ENCODE measurements around the gene OR10H2.
"Not testable (repeated sequence)": the region's sequence is repeated elsewhere in the genome, so short reads cannot be mapped to it uniquely, and the experiment has no call there.

Gene OR10H2, protein sequence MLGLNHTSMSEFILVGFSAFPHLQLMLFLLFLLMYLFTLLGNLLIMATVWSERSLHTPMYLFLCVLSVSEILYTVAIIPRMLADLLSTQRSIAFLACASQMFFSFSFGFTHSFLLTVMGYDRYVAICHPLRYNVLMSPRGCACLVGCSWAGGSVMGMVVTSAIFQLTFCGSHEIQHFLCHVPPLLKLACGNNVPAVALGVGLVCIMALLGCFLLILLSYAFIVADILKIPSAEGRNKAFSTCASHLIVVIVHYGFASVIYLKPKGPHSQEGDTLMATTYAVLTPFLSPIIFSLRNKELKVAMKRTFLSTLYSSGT

GRCh38 chr19:15727724-15728123 lies at the start of gene OR10H2:
Gene OR10H2 (plus strand): TSS chr19:15728024. CDS start chr19:15728044, 20 bp downstream.
- in situ Hi-C loops (cut with HindIII; ENCODE audit: low sequenced_read_pairs) = no loop called here

DNA sequence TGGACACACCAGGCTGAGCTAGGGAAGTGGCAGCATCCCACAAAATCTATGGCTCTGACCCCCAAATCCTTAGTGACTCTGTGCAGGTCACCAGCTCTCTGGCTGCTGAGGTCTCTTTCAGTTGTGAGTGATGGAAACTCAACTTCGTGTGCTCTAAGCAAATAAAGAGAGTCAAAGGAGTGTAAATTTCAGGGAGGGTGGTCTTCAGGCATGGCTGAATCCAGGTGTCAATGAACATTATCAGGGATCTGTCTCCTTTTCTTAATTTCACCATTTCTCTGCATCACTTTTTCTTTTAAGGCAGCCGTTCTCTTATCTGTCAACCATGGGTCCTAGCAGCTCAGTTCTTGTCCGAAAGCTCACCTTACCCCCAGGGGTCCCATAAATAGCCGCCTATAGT lies 48.7 kb upstream of the OR10H2 start:
- in situ Hi-C loops (cut with HindIII; ENCODE audit: low sequenced_read_pairs) = no loop called here

GRCh38 chr19:15679865-15680264 lies 48.0 kb upstream of the OR10H2 start:
- in situ Hi-C loops (cut with HindIII; ENCODE audit: low sequenced_read_pairs) = not testable (repeated sequence)

- in situ Hi-C loops (cut with HindIII; ENCODE audit: low sequenced_read_pairs) = no loop called here
These were observed 47.1 kb upstream of the OR10H2 start for GRCh38 chr19:15680478-15681322.

DNA sequence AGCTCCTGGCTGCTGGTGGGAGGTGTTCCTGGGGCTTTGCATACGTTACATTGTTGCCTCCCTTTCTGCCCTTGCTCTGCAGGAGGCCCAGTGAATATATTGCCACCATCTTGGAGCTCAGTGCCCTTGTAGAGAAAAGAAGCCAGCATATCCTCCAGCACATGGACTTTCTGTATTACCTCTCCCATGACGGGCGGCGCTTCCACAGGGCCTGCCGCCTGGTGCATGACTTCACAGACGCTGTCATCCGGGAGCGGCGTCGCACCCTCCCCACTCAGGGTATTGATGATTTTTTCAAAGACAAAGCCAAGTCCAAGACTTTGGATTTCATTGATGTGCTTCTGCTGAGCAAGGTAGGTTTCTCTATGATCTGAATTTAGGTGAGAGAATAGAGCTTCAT lies 44.4 kb upstream of the OR10H2 start:
- in situ Hi-C loops (cut with HindIII; ENCODE audit: low sequenced_read_pairs) = no loop called here

- in situ Hi-C loops (cut with HindIII; ENCODE audit: low sequenced_read_pairs) = loop anchor here (5.0 kb wide), 1 partner anchor 43 kb away; the partner anchor contains the start of gene CYP4F3
These were observed 43.0 kb upstream of the OR10H2 start for GRCh38 chr19:15684828-15685227.

- in situ Hi-C loops (cut with HindIII; ENCODE audit: low sequenced_read_pairs) = no loop called here
These were observed 31.1 kb upstream of the OR10H2 start for GRCh38 chr19:15696654-15697194.

DNA sequence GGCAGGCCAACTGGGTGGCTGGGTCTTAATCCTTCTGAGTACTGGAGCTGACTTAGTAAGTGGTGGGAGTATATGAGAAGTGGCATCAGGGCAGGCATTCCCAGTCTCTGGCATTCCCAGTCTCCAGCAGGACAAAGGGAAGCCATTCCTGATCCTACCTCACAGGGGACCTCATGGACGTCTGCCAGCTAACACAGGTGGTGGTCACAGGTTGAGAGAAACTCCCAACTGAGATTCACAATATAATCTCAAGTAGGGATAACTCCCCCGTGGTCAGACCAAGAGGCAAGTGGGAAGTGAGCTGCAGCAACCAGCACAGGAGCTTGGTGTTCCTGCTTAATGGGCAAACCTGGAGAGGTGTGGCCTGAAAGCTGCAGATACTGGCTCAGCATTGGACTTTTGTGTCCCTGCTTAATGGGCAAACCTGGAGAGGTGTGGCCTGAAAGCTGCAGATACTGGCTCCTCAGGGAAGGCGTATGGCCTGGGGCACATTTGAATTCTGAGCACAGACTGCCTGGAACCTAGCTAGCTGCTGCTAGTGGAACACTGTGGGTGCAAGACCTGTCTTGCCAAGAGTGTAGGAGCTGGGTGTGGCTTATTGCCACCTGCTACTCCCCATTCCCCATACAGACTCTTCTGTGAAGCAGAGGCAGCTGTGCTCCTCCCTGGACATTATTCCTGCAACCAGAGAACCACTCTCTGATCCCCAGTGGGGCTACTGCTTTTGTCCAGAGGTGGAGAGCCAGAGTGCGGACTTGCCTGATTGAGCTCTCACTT lies 25.9 kb upstream of the OR10H2 start:
- in situ Hi-C loops (cut with HindIII; ENCODE audit: low sequenced_read_pairs) = no loop called here

DNA sequence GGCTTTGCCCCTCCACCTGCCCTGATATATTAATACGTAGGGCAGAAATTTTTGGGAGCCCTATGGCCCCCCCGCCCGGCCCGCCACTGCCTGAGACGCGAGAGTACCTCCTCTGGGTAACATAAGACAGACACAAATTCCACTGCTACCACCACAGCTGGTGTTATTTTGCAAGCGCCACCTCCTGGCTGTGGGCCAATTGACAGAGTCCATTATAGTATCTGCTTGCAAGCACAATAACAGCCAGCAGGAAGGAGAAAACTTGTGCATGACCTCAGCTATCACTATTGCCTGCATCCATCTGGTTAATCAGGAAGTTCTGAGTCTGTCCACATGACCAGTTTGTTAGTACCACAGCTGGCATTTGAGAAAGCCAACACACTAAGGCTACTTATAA lies 25.3 kb upstream of the OR10H2 start:
- in situ Hi-C loops (cut with HindIII; ENCODE audit: low sequenced_read_pairs) = no loop called here

DNA sequence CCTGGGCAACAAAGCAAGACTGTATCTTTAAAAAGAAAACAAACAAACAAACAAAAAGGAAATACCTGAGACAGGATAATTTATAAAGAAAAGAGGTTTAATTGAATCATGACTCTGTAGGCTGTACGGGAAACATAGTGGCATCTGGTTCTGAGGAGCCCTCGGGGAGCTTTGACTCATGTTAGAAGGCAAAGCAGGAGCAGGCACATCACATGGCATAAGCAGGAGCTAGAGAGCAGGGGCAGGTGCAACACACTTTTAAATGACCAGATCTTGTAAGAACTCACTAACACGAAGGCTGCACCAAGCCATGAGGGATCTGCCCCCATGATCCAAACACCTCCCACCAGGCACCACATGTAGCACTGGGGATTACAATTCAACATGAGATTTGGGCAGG lies 13.2 kb upstream of the OR10H2 start:
- in situ Hi-C loops (cut with HindIII; ENCODE audit: low sequenced_read_pairs) = no loop called here

GRCh38 chr19:15715642-15716041 lies 12.2 kb upstream of the OR10H2 start:
- in situ Hi-C loops (cut with HindIII; ENCODE audit: low sequenced_read_pairs) = no loop called here

DNA sequence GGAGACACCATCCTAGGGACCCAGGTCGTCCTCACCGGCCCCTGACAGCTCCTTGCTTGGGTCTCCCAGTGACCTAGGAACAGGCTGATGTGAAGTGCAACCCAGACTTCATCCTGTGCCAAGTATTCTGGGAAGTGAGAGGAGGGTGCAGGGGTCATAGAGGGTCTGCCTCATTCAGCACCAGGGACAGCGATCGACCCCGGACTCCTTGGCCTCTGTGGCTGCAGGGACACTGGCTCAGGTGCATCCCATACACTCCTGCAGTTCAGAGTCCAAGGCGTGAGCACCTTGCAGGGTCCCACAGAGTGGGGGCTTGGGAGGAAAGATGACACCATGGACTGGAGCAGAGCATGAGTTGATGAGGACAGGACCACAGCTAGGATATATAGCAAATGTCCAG lies 10.0 kb upstream of the OR10H2 start:
- in situ Hi-C loops (cut with HindIII; ENCODE audit: low sequenced_read_pairs) = no loop called here

DNA sequence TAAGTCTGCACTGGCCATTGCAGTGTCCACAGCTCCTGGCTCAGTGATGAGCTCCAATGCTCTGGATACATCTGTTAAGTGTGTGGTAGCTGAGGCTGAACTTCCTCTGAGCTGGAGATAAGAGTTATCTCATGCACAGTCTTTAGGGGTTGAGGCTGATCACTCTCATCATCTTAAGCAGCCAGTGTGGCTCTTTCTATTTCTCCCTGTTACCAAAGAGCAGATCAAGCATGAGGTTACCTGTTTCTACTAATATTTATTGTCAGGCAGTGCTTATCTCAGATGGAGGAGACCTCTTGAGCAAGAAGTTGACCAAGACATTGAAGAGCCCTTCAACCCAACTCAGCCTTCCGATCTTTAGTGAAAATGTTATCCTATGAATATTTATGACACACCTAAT lies 6.6 kb upstream of the OR10H2 start:
- in situ Hi-C loops (cut with HindIII; ENCODE audit: low sequenced_read_pairs) = no loop called here

DNA sequence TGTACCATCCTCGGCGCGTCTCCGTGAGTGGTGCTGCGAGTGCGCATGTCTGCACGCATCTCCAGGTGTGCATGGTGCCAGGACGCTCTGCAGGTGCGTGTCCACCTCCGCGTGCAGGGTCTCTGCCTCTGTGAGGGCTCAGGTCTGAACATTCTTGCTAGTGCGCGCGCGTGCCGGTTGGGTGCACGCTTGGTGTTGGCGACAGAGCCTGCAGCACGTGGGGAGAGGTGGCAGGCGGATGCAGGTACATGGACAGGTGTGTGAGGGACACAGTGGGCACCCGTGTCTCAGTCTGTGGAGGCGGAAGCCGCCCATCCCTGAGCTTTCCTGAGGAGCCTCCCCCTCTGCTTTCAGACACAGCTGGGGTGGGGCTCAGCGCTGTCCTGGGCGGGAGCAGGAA lies 4.9 kb upstream of the OR10H2 start:
- in situ Hi-C loops (cut with HindIII; ENCODE audit: low sequenced_read_pairs) = no loop called here

GRCh38 chr19:15730538-15730937 lies 2.7 kb downstream of the OR10H2 start:
- in situ Hi-C loops (cut with HindIII; ENCODE audit: low sequenced_read_pairs) = no loop called here

DNA sequence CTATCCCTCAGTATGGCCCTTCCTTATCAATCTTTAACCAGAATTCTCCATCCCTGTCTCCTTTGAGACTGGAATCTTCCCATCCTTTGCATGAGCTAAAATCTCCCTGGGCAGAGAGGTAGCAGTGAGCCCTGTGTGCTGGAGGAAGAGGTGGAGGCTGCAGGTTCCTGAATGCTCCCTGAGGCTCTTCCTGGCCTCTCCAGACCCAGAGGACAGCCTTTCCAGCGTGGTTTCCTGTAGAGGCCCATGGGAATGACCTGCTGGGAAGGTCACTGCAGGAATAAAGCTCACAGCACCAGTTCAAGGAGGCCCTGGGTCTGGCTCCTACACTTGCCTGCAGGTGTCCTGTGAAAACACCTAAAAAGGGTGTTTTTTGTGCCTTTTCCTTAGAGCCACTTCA lies 4.6 kb downstream of the OR10H2 start:
- in situ Hi-C loops (cut with HindIII; ENCODE audit: low sequenced_read_pairs) = no loop called here

- in situ Hi-C loops (cut with HindIII; ENCODE audit: low sequenced_read_pairs) = no loop called here
These were observed 6.1 kb downstream of the OR10H2 start for GRCh38 chr19:15733895-15734294.

- in situ Hi-C loops (cut with HindIII; ENCODE audit: low sequenced_read_pairs) = no loop called here
These were observed 9.9 kb downstream of the OR10H2 start, which contains the start of gene OR10H3 for GRCh38 chr19:15737722-15738121. Gene OR10H3 (plus strand): TSS chr19:15737985. CDS start chr19:15741393, 3,408 bp downstream.

GRCh38 chr19:15740785-15741184 lies 13.0 kb downstream of the OR10H2 start:
- in situ Hi-C loops (cut with HindIII; ENCODE audit: low sequenced_read_pairs) = loop anchor here (10.0 kb wide), 1 partner anchor 94 kb away; no protein-coding TSS in a partner anchor

DNA sequence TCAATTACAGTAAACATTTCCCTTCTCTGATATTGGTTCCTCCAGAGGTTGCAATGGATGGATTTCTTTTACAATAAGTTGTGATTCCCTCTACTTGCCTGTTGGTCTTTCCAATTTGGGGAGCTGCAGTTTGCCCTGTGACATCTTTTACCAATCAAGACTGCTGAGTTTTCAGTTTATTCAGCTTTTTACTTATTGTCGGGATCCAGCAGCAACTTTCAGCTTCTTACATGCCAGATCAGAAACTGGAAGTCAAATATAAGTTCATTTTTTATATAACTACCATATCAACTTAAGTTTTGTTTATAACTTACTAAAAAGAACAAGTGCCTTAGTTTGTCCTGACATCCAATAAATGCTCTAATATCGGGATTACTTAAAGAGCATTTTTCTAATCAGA lies 20.4 kb downstream of the OR10H2 start:
- in situ Hi-C loops (cut with HindIII; ENCODE audit: low sequenced_read_pairs) = loop anchor here (10.0 kb wide), 1 partner anchor 87 kb away; no protein-coding TSS in a partner anchor

DNA sequence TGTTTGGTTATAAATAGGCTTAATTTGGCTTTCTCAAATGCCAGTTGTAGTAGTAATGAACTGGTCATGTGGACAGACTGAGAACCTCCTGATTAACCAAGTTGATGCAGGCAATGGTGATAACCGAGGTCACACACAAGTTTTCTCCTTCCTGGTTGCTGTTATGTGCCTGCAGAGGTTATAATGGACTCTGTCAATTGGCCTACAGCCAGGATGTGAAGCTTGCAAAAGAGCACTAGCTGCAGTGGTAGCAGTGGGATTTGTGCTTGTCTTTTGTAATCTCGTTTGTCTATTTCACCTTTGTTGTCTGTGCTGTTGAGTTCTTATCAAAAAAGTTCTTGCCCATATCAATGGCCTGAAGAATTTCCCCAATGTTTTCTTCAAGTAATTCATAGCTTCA lies 30.6 kb downstream of the OR10H2 start:
- in situ Hi-C loops (cut with HindIII; ENCODE audit: low sequenced_read_pairs) = no loop called here

All from DLD1 (cell line).